HEK293 (cell line): Measurements from ENCODE around the gene MMP25.
"Not testable (repeated sequence)": the region's sequence is repeated elsewhere in the genome, so short reads cannot be mapped to it uniquely, and the experiment has no call there.

Experiments used
- CTCF ChIA-PET: fragments of 350-600 bp; formaldehyde crosslinking; extraction: SDS; loops from one replicate; lab custom pipeline; 2021; ENCODE audit warnings: antibody characterized with exemption; lab: Yijun Ruan, JAX
- POLR2A ChIA-PET: fragments of 300-600 bp; formaldehyde crosslinking; extraction: SDS; loops from one replicate; lab custom pipeline; 2020; ENCODE audit warnings: antibody characterized with exemption, inconsistent platforms; lab: Yijun Ruan, JAX
- H3K27ac ChIP-seq: fragments of 200-500 bp; sonication (Bioruptor generic); 2 replicates; pipeline ENCODE4 v1.5.1; 2014; ENCODE audit warnings: low read depth, low read length, control low read depth, inconsistent platforms; ENCODE audit errors: extremely low read depth
- H3K36me3 ChIP-seq, 2 experiments: fragments of 200-500 bp in 1 of 2; sonication (Bioruptor generic) in 1 of 2; 1 replicate in 1 of 2; 2 replicates in 1 of 2; pipeline ENCODE4 v1.5.1; 2014 to 2017; ENCODE audit warnings: inconsistent platforms in 2 of 2, low read length in 2 of 2; ENCODE audit not compliant: control insufficient read depth in 2 of 2, insufficient read depth in 1 of 2
- H3K4me1 ChIP-seq: fragments of 200-500 bp; sonication (Bioruptor generic); 2 replicates; pipeline ENCODE4 v1.5.1; 2014; ENCODE audit warnings: mild to moderate bottlenecking, low read length, inconsistent platforms; ENCODE audit not compliant: control insufficient read depth, insufficient read depth
- H3K4me3 ChIP-seq: 2 replicates; pipeline ENCODE4 v1.5.1; 2011; ENCODE audit warnings: low read depth, mild to moderate bottlenecking, control low read depth, low read length, moderate library complexity
- H3K9me3 ChIP-seq: fragments of 200-500 bp; sonication (Bioruptor generic); 2 replicates; pipeline ENCODE4 v1.5.1; 2014; ENCODE audit warnings: low read depth, low read length, inconsistent platforms; ENCODE audit not compliant: control insufficient read depth, insufficient read depth
- EGR2 ChIP-seq: fragments of 450-650 bp; formaldehyde crosslinking; IDR thresholded peaks from 2 replicates; pipeline ENCODE4 v1.5.1; 2016; ENCODE audit warnings: low read depth, missing biosample characterization, missing genetic modification characterization
- GFI1B ChIP-seq: fragments of 450-650 bp; formaldehyde crosslinking; IDR thresholded peaks from 2 replicates; pipeline ENCODE4 v1.5.1; 2016; ENCODE audit warnings: missing biosample characterization, missing genetic modification characterization
- KLF16 ChIP-seq: fragments of 450-650 bp; formaldehyde crosslinking; IDR thresholded peaks from 2 replicates; pipeline ENCODE4 v1.5.1; 2017; ENCODE audit warnings: missing biosample characterization, missing genetic modification characterization
- KLF9 ChIP-seq: fragments of 450-650 bp; formaldehyde crosslinking; IDR thresholded peaks from 2 replicates; pipeline ENCODE4 v1.5.1; 2016; ENCODE audit warnings: missing biosample characterization, missing genetic modification characterization, low read depth
- SALL2 ChIP-seq: fragments of 450-650 bp; formaldehyde crosslinking; IDR thresholded peaks from 2 replicates; pipeline ENCODE4 v1.5.0; 2017; ENCODE audit warnings: missing biosample characterization, mild to moderate bottlenecking, missing genetic modification characterization, borderline replicate concordance
- ZNF114 ChIP-seq: fragments of 450-650 bp; formaldehyde crosslinking; IDR thresholded peaks from 2 replicates; pipeline ENCODE4 v1.5.0; 2017; ENCODE audit warnings: missing biosample characterization, missing genetic modification characterization
- ZNF121 ChIP-seq: fragments of 450-650 bp; formaldehyde crosslinking; IDR thresholded peaks from 2 replicates; pipeline ENCODE4 v1.5.1; 2016; ENCODE audit warnings: missing biosample characterization, missing genetic modification characterization
- ZNF132 ChIP-seq: fragments of 450-650 bp; formaldehyde crosslinking; IDR thresholded peaks from 2 replicates; pipeline ENCODE4 v1.5.1; 2017; ENCODE audit warnings: missing biosample characterization, missing genetic modification characterization, borderline replicate concordance
- ZNF221 ChIP-seq: fragments of 450-650 bp; formaldehyde crosslinking; IDR thresholded peaks from 2 replicates; pipeline ENCODE4 v1.5.1; 2017; ENCODE audit warnings: missing biosample characterization, missing genetic modification characterization, borderline replicate concordance
- ZNF23 ChIP-seq: fragments of 450-650 bp; formaldehyde crosslinking; IDR thresholded peaks from 2 replicates; pipeline ENCODE4 v1.5.1; 2016; ENCODE audit warnings: missing biosample characterization, missing genetic modification characterization, borderline replicate concordance
- ZNF302 ChIP-seq: fragments of 450-650 bp; formaldehyde crosslinking; IDR thresholded peaks from 2 replicates; pipeline ENCODE4 v1.5.1; 2016; ENCODE audit warnings: missing biosample characterization, missing genetic modification characterization, low read depth
- ZNF335 ChIP-seq: fragments of 450-650 bp; formaldehyde crosslinking; conservative IDR thresholded peaks from 2 replicates; pipeline ENCODE4 v1.5.1; 2016; ENCODE audit warnings: missing biosample characterization, missing genetic modification characterization
- ZNF423 ChIP-seq: fragments of 450-650 bp; formaldehyde crosslinking; IDR thresholded peaks from 2 replicates; pipeline ENCODE4 v1.5.1; 2016; ENCODE audit warnings: missing biosample characterization, missing genetic modification characterization
- ZNF433 ChIP-seq: fragments of 450-650 bp; formaldehyde crosslinking; IDR thresholded peaks from 2 replicates; pipeline ENCODE4 v1.5.1; 2016; ENCODE audit warnings: missing biosample characterization, missing genetic modification characterization, low read depth
- ZNF624 ChIP-seq: fragments of 450-650 bp; formaldehyde crosslinking; IDR thresholded peaks from 2 replicates; pipeline ENCODE4 v1.5.1; 2017; ENCODE audit warnings: missing biosample characterization, missing genetic modification characterization
- ZNF658 ChIP-seq: fragments of 450-650 bp; formaldehyde crosslinking; IDR thresholded peaks from 2 replicates; pipeline ENCODE4; 2016; ENCODE audit warnings: missing biosample characterization, missing genetic modification characterization
- ZNF664 ChIP-seq: fragments of 450-650 bp; formaldehyde crosslinking; IDR thresholded peaks from 2 replicates; pipeline ENCODE4 v1.5.1; 2016; ENCODE audit warnings: missing biosample characterization, missing genetic modification characterization
- ZNF768 ChIP-seq: fragments of 450-650 bp; formaldehyde crosslinking; IDR thresholded peaks from 2 replicates; pipeline ENCODE4 v1.5.1; 2018; ENCODE audit warnings: missing biosample characterization, mild to moderate bottlenecking, missing genetic modification characterization
- ZNF830 ChIP-seq: fragments of 450-650 bp; IDR thresholded peaks from 2 replicates; pipeline ENCODE4 v1.5.0; 2018; ENCODE audit warnings: missing biosample characterization, missing genetic modification characterization, low read depth, mild to moderate bottlenecking, moderate library complexity
- TF ChIP-seq, protein P1 (sequence below): fragments of 450-650 bp; formaldehyde crosslinking; IDR thresholded peaks from 2 replicates; pipeline ENCODE4 v1.5.1; 2016; ENCODE audit warnings: missing biosample characterization, missing genetic modification characterization
- TF ChIP-seq, protein P2 (sequence below): fragments of 450-650 bp; formaldehyde crosslinking; IDR thresholded peaks from 2 replicates; pipeline ENCODE4 v1.5.1; 2016; ENCODE audit warnings: missing biosample characterization, missing genetic modification characterization, low read depth

Gene MMP25

DNA sequence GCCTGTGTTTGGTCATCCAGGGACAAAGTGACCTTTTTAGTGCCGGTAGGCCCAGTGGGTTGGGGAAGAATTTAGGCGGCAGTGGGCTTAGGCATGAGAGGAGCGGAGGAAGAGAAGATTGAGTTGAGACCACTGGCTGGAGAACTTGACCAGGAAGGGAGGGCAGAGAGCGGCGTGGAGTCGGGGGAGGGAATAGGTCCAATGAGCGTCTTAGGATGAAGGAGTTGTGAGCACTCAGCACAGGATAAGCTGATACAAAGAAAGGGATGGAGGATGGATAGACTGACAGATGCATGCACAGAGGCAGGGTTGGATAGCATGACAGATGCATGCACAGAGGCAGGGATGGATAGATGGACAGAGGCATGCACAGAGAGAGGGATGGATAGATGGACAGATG, 27.1 kb downstream of the MMP25 start (continued):
- TF ChIP-seq ZNF132, result no peak

DNA sequence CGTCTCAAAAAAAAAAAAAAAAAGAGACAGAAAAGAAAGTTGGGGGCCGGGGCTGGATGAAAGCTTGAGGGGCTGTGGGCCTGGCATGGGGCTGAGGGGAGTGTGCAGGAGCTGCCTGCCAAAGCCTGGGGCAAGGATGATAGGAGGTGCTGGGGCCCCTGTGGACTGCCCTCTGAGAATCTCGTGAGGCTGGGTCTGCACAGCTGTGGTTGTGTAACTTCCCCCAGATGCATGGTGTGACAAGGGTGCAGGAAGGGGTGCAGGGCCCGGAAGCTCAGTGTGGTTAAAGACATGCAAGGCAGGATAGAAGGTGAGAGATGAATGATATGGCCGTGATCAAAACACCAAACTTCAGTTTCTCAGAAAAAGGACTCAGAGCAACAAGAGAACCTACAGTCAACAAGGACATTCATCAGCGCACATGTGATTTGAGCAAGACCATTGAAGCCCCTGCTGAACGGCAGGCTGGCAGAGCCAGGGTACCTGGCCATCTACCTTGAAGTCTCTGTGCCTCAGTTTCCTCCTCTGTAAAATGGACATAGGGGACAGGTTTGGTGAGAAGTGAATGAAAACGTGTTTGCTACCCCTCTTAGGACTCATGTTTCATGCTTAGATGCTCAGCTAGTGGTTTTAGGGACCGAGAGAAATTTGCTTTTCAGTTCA, 28.6 kb downstream of the MMP25 start:
- POLR2A ChIA-PET, result interaction anchor here (1.1 kb wide), 1 partner anchor 54 kb away, joined by 4 read pairs; no protein-coding TSS in a partner anchor
- H3K4me3 ChIP-seq, result no peak overlapping the region
- no peak overlapping the region for H3K27ac ChIP-seq
- TF ChIP-seq KLF16 (no peak), GFI1B (tag by site-specific recombination) (no peak), ZNF335 (tag by site-specific recombination) (no peak)
- CTCF ChIA-PET, result interaction anchor here (1.1 to 1.7 kb wide), 4 partner anchors 9 to 55 kb away, joined by 3 to 6 read pairs (median 3); no protein-coding TSS in a partner anchor
- H3K36me3 ChIP-seq, result no peaks in the 10 kb centered on the region
- no peaks in the 10 kb centered on the region for H3K9me3 ChIP-seq
- no peaks in the 10 kb centered on the region for H3K4me1 ChIP-seq

DNA sequence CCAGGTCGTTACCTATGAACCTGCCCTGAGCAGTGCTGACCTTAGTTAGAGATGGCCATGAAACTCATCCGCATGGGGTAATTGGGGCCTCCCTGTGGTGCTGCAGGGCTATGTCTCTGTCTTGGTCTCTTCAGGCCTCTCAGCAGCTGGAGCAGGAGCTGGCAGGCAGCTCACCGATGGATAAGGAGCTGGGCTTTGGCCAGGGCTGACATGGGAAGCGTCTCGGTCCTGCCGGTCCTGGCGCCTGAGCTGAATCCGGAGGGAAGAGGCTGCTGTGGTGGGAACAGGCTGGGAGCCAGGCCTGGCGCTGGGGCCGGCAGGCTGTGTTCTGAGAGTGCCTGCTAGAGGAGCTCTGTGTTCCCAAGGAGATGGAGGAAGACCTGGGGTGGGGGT, 29.2 kb downstream of the MMP25 start:
- Histone ChIP-seq H3K9me3 (no peaks in the 10 kb centered on the region), H3K4me1 (no peaks in the 10 kb centered on the region), H3K27ac (no peak overlapping the region), H3K36me3 (no peaks in the 10 kb centered on the region), H3K4me3 (no peak overlapping the region)
- ChIA-PET CTCF (interaction anchor here (1.1 to 1.7 kb wide), 4 partner anchors 9 to 54 kb away, joined by 3 to 6 read pairs (median 3); no protein-coding TSS in a partner anchor), POLR2A (interaction anchor here (1.1 kb wide), 1 partner anchor 54 kb away, joined by 4 read pairs; no protein-coding TSS in a partner anchor)
- TF ChIP-seq ZNF302 (tag by site-specific recombination) (no peak), ZNF121 (tag by site-specific recombination) (no peak), ZNF423 (no peak), ZNF433 (no peak), ZNF221 (tag by site-specific recombination) (no peak), ZNF114 (tag by site-specific recombination) (no peak), SALL2 (tag by site-specific recombination) (no peak), KLF9 (tag by site-specific recombination) (no peak), ZNF768 (tag by site-specific recombination) (no peak), ZNF664 (tag by site-specific recombination) (no peak), ZNF624 (tag by site-specific recombination) (no peak), EGR2 (tag by site-specific recombination) (no peak), KLF16 (no peak), ZNF830 (tag by site-specific recombination) (no peak), ZNF23 (no peak), ZNF658 (tag by site-specific recombination) (no peak)
- TF ChIP-seq, protein P1, sequence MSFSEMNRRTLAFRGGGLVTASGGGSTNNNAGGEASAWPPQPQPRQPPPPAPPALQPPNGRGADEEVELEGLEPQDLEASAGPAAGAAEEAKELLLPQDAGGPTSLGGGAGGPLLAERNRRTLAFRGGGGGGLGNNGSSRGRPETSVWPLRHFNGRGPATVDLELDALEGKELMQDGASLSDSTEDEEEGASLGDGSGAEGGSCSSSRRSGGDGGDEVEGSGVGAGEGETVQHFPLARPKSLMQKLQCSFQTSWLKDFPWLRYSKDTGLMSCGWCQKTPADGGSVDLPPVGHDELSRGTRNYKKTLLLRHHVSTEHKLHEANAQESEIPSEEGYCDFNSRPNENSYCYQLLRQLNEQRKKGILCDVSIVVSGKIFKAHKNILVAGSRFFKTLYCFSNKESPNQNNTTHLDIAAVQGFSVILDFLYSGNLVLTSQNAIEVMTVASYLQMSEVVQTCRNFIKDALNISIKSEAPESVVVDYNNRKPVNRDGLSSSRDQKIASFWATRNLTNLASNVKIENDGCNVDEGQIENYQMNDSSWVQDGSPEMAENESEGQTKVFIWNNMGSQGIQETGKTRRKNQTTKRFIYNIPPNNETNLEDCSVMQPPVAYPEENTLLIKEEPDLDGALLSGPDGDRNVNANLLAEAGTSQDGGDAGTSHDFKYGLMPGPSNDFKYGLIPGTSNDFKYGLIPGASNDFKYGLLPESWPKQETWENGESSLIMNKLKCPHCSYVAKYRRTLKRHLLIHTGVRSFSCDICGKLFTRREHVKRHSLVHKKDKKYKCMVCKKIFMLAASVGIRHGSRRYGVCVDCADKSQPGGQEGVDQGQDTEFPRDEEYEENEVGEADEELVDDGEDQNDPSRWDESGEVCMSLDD, result no peak
- TF ChIP-seq, protein P2, sequence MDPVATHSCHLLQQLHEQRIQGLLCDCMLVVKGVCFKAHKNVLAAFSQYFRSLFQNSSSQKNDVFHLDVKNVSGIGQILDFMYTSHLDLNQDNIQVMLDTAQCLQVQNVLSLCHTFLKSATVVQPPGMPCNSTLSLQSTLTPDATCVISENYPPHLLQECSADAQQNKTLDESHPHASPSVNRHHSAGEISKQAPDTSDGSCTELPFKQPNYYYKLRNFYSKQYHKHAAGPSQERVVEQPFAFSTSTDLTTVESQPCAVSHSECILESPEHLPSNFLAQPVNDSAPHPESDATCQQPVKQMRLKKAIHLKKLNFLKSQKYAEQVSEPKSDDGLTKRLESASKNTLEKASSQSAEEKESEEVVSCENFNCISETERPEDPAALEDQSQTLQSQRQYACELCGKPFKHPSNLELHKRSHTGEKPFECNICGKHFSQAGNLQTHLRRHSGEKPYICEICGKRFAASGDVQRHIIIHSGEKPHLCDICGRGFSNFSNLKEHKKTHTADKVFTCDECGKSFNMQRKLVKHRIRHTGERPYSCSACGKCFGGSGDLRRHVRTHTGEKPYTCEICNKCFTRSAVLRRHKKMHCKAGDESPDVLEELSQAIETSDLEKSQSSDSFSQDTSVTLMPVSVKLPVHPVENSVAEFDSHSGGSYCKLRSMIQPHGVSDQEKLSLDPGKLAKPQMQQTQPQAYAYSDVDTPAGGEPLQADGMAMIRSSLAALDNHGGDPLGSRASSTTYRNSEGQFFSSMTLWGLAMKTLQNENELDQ (tag by site-specific recombination), result no peak

DNA sequence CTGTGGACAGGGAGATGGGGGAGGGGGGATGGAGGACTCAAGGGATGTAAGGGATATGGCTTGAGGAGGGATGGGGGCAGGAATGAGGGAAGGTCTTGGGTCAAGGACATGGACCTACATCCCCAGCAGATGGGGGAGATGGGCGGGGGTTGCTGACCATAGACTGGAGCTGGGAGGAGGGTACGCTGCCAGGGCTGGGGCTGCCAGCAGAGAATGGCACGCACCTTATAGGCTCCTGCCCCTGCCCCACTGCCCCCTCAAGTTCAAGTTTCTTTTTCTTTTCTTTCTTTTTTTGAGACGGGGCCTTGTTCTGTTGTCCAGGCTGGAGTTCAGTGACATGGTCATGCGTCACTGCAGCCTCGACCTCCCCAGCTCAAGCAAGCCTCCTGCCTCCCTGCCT, 29.6 kb downstream of the MMP25 start:
- H3K27ac ChIP-seq, POLR2A ChIA-PET, H3K36me3 ChIP-seq, H3K9me3 ChIP-seq, H3K4me1 ChIP-seq, H3K4me3 ChIP-seq: not testable (repeated sequence)
- CTCF ChIA-PET, result interaction anchor here (1.0 to 1.7 kb wide), 4 partner anchors 10 to 44 kb away, joined by 3 to 6 read pairs (median 4); no protein-coding TSS in a partner anchor
